ENCODE measurements around the gene SELENON. TPM values are rescaled to one million over a fixed set of nuclear protein-coding genes. Genes with fewer than 3 reads are reported as not detected.
"Not testable (repeated sequence)": the region's sequence is repeated elsewhere in the genome, so short reads cannot be mapped to it uniquely, and the experiment has no call there.

The SELENON gene
- total and polyA plus RNA-seq, 5 experiments from 2014 or later, result 2.6 to 20.4 (median 7.0) TPM

DNA sequence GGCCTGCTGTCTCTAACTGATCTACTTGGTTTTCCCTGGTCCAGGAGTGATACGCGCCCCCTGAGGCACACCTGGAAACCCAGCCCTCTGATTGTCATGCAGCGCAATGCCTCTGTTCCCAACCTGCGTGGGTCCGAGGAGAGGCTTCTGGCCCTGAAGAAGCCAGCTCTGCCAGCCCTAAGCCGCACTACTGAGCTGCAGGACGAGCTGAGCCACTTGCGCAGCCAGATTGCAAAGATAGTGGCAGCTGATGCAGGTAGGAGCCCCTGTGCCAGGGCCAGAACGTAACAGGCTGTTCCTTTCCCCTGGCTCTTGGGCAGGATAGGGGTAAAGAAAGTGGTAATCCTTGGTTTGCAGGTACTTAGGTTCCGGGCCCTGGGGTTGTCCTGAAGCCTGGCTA lies 26.6 kb downstream of the SELENON start:
- ATAC-seq, result no peak
- no peak for DNase-seq
- Mint-ChIP-seq H3K36me3 (peaks cover 0 to 53% (median 31%) of the 10 kb centered on the region in 3 donors), H3K27ac (no peak overlapping the region), H3K9me3 (no peaks in the 10 kb centered on the region), H3K4me3 (no peak overlapping the region), H3K27me3 (no peaks in the 10 kb centered on the region), H3K4me1 (peaks cover 11 to 28% (median 15%) of the 10 kb centered on the region in 4 donors)
- POLR2A ChIA-PET, result interaction anchor here (0.7 kb wide), 1 partner anchor 23 kb away, joined by 4 read pairs; no protein-coding TSS in a partner anchor

DNA sequence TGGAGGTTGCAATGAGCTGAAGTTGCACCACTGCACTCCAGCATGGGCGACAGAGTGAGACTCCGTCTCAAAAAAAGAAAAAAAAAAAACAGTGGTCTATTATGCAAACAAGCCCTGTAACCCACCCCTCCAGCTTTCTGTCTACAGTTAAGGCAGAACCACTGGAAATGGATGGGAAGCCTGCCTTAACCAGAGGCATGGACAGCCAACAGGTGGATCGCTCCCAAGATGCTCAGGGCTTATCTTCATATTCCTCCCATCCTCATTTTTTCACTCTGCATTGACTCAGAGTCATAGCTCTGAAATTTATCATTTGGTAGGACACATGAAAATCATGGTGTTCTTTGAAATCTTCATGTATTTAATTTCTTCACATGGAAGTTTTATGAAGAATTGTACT lies 28.5 kb downstream of the SELENON start:
- POLR2A ChIA-PET, result no interaction called here

DNA sequence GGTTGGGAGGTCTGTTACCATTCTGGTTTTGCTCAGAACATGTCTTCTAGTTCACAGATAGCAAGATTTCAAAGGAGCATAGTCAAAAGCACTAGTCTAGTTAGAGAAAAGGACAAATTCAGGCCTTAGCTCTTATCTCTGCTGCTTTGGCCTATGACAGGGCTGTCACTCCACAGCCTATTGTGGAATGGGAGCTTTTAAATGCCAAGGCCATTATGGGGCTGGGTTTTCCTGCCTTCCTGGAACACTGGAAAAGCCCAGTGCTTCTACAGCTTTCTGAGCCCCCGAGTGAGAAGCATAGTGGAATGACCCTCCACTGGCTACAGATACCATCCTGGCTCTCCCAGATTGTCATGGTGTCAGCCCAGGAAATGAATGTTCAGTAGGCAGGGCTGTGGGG lies 29.1 kb downstream of the SELENON start:
- Mint-ChIP-seq H3K4me3 (no peak overlapping the region), H3K4me1 (peaks cover 7 to 19% (median 12%) of the 10 kb centered on the region in 4 donors), H3K27ac (no peak overlapping the region), H3K9me3 (no peaks in the 10 kb centered on the region), H3K36me3 (peaks cover 0 to 75% (median 40%) of the 10 kb centered on the region in 3 donors), H3K27me3 (no peaks in the 10 kb centered on the region)
- POLR2A ChIA-PET, result no interaction called here
- DNase-seq (no peak), ATAC-seq (no peak)

More for the DNA sequence above, 28.5 kb downstream of the SELENON start:
- H3K4me1 Mint-ChIP-seq, result peaks cover 7 to 21% (median 12%) of the 10 kb centered on the region in 4 donors
- ATAC-seq (no peak), DNase-seq (no peak)
- no peak overlapping the region for H3K4me3 Mint-ChIP-seq
- H3K36me3 Mint-ChIP-seq, result peaks cover 0 to 71% (median 40%) of the 10 kb centered on the region in 3 donors
- H3K9me3 Mint-ChIP-seq, result no peaks in the 10 kb centered on the region
- H3K27me3 Mint-ChIP-seq, result no peaks in the 10 kb centered on the region
- H3K27ac Mint-ChIP-seq, result peak overlapping the region in 1 of 10 donors; percentile 41

DNA sequence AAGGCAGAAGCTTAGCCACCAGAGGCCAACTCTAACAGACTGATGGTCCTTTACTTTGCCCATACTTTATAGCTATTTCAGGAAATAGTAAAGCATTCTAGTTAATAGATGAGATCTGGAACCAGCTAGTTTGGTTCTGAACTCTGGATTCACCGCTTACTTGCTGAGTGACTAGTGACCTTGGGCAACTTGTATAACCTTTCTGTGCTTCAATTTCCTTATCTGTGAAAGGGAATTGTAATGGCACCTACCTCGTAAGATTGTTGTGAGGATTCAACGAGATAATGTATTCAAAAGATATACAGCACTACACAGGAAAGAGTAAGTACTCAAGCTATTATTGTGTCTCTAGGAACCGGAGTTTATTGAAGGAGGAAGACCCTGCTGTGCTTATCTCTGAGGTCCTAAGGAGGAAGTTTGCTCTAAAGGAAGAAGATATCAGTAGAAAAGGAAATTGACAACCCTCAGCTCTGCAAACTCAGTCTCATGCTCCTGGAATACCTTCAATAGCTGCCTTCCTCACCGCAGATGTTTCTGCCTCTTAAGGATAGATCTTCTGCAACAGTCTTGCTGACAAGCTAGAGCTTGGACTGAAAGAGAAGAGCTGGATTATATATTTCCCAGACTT lies 31.7 kb downstream of the SELENON start:
- H3K36me3 Mint-ChIP-seq, result peaks cover 0 to 86% (median 38%) of the 10 kb centered on the region in 3 donors
- ATAC-seq (no peak), DNase-seq (no peak)
- H3K27ac Mint-ChIP-seq, result peak overlapping the region in 6 of 10 donors; percentile 20 to 60 (median 44)
- no peaks in the 10 kb centered on the region for H3K27me3 Mint-ChIP-seq
- H3K4me3 Mint-ChIP-seq, result no peak overlapping the region
- POLR2A ChIA-PET, result interaction anchor here (0.7 to 1.0 kb wide), 2 partner anchors 12 to 118 kb away, joined by 3 read pairs; partner anchors contain the start of gene MTFR1L
- peaks cover 4 to 19% (median 9%) of the 10 kb centered on the region in 4 donors for H3K4me1 Mint-ChIP-seq
- no peaks in the 10 kb centered on the region for H3K9me3 Mint-ChIP-seq

DNA sequence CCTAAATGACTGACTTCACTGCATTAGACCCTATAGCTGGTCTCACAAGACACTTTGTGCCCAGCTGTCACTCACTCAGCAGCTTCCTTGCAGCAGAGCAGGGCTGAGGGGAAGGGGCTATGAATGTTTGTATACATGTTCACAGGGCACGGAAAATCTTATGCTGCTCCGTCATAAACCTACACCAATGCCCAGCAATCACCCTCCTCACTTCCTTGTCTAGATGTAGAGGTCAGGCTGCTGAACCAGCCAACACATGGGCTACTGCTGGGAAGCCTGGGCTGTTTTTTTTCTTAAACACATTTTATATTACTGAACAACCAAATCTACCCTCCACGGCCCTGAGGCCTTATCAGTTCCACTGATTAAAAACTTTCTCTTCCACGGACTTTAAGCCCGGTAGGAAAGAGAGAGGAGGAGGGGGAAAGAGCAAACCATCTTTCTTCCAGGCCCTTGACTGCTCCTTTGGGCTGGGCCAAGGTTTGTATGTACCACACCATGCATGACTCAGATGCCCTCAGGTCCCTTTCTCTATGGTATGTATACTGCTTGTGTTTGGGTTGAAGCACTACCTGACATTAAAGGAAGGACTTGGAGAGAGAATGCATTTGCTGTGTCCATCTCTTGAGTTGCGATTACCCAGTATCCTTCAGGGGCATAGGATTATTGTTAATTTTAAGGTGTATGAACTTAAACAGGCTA lies 32.5 kb downstream of the SELENON start:
- Mint-ChIP-seq H3K36me3 (peaks cover 0 to 81% (median 38%) of the 10 kb centered on the region in 3 donors), H3K27me3 (no peaks in the 10 kb centered on the region), H3K9me3 (no peaks in the 10 kb centered on the region), H3K4me1 (peaks cover 6 to 20% (median 9%) of the 10 kb centered on the region in 4 donors), H3K4me3 (no peak overlapping the region), H3K27ac (peak overlapping the region in 3 of 10 donors; percentile 32 to 51 (median 43))
- POLR2A ChIA-PET, result interaction anchor here (0.7 to 1.0 kb wide), 2 partner anchors 13 to 118 kb away, joined by 3 read pairs; partner anchors contain the start of gene MTFR1L
- DNase-seq (no peak), ATAC-seq (no peak)

DNA sequence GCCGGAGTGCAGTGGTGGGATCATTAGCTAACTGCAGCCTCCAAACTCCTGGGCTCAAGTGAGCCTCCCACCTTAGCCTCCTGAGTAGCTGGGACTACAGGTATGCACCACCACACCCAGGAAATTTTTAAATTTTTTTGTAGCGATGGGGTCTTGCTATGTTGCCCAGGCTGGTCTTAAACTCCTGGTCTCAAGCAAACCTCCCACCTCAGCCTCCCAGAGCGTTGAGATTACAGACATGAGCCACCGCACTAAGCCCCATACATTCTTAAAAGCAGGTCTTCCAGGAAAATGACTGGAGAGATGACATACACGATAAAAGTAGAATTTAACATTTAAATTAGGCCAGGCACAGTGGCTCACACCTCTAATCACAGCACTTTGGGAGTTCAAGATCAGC lies 33.2 kb downstream of the SELENON start:
- H3K27ac Mint-ChIP-seq, result peak overlapping the region in 1 of 10 donors; percentile 27
- POLR2A ChIA-PET, result no interaction called here
- peaks cover 0 to 74% (median 33%) of the 10 kb centered on the region in 3 donors for H3K36me3 Mint-ChIP-seq
- peaks cover 6 to 18% (median 9%) of the 10 kb centered on the region in 4 donors for H3K4me1 Mint-ChIP-seq
- ATAC-seq (no peak), DNase-seq (no peak)
- H3K9me3 Mint-ChIP-seq, result no peaks in the 10 kb centered on the region
- no peaks in the 10 kb centered on the region for H3K27me3 Mint-ChIP-seq
- no peak overlapping the region for H3K4me3 Mint-ChIP-seq

DNA sequence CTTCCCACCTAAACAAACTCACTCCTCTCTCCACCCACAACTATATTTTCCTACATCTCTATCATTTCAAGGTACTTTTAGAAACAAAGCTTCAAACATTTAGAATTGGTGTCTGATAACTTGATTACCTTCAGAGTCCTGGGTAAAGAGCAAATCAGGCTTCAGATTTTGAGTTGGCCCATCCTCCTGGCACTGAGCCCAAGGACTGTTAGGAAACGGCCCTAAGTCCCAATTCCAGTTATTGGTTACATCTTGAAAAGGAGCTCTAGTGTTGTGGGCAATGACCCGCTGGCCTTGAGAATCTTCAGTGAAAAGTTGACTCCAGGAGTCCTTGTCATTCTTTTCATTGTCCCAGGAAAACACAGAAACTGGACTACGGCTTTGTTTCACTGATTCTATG lies 34.9 kb downstream of the SELENON start:
- peaks cover 0 to 57% (median 29%) of the 10 kb centered on the region in 3 donors for H3K36me3 Mint-ChIP-seq

DNA sequence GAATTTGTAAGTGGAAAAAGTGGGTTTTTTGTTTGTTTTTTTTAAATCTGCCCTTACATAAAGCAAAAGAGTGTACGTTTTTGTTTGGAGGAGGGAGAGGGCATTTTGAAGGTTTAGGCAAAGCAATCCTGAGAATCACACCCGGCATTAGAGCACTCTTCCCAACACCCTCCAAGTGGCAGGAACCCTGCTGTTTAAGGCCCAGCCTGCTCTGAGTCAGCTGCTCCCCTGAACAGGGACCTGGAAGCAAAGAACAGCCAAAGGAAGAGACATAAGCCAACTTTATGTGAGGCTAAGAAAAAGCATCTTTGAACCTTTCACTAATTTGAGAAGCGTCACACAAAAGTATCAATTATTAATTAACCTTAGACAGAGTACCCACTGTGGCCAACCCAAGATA lies 36.7 kb downstream of the SELENON start:
- H3K36me3 Mint-ChIP-seq, result peaks cover 3 to 39% (median 22%) of the 10 kb centered on the region in 3 donors
- H3K27me3 Mint-ChIP-seq, result no peaks in the 10 kb centered on the region
- peaks cover 1 to 11% (median 5%) of the 10 kb centered on the region in 4 donors for H3K4me1 Mint-ChIP-seq
- ATAC-seq (no peak), DNase-seq (no peak)
- no peak overlapping the region for H3K27ac Mint-ChIP-seq
- no peak overlapping the region for H3K4me3 Mint-ChIP-seq
- peaks cover 0 to 12% (median 6%) of the 10 kb centered on the region in 9 donors for H3K9me3 Mint-ChIP-seq
- POLR2A ChIA-PET, result interaction anchor here (0.7 kb wide), 1 partner anchor 301 kb away, joined by 3 read pairs; no protein-coding TSS in a partner anchor

More for the DNA sequence above, 34.9 kb downstream of the SELENON start:
- H3K27ac Mint-ChIP-seq, result no peak overlapping the region
- ATAC-seq (no peak), DNase-seq (no peak)
- no peak overlapping the region for H3K4me3 Mint-ChIP-seq
- no peaks in the 10 kb centered on the region for H3K27me3 Mint-ChIP-seq
- peaks cover 0 to 9% (median under 1%) of the 10 kb centered on the region in 9 donors for H3K9me3 Mint-ChIP-seq
- POLR2A ChIA-PET, result interaction anchor here (0.5 to 0.6 kb wide), 2 partner anchors 415 to 1520 kb away, joined by 3 read pairs; no protein-coding TSS in a partner anchor
- peaks cover 6 to 18% (median 9%) of the 10 kb centered on the region in 4 donors for H3K4me1 Mint-ChIP-seq

DNA sequence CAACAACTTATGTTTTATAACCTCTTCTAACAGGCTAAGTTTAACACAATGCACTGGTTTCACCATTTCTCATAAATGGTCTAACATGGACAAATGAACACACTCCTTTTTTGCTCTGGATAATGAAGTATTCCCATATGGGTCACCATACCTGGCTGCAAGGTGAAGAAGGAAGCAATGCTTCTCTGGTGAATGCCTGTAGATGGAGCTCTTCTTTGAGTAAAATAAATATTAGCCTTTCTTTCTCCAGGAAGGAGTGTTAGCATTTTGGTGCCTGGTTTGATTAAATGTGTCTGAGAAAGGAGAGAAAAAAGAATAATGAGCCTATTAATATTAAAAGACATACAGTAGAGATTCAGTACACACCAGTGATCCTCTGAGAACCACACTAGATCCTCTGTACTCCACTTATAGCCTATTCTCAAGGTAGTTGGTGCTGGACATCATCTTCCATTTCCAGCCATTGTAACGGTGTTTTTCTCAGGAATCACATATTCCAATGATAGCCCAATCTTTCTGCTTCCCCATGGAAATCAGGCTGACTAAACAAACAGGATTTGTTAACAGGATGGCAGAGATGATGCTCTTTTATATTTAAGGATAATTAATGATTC lies 37.4 kb downstream of the SELENON start:
- H3K36me3 Mint-ChIP-seq, result peaks cover 3 to 32% (median 20%) of the 10 kb centered on the region in 3 donors
- POLR2A ChIA-PET, result interaction anchor here (0.7 kb wide), 1 partner anchor 301 kb away, joined by 3 read pairs; no protein-coding TSS in a partner anchor
- no peaks in the 10 kb centered on the region for H3K27me3 Mint-ChIP-seq
- DNase-seq (no peak), ATAC-seq (no peak)
- H3K4me3 Mint-ChIP-seq, result no peak overlapping the region
- peak overlapping the region in 1 of 10 donors; percentile 55 for H3K27ac Mint-ChIP-seq
- peaks cover 0 to 12% (median 6%) of the 10 kb centered on the region in 9 donors for H3K9me3 Mint-ChIP-seq
- peaks cover 0 to 4% (median under 1%) of the 10 kb centered on the region in 4 donors for H3K4me1 Mint-ChIP-seq

DNA sequence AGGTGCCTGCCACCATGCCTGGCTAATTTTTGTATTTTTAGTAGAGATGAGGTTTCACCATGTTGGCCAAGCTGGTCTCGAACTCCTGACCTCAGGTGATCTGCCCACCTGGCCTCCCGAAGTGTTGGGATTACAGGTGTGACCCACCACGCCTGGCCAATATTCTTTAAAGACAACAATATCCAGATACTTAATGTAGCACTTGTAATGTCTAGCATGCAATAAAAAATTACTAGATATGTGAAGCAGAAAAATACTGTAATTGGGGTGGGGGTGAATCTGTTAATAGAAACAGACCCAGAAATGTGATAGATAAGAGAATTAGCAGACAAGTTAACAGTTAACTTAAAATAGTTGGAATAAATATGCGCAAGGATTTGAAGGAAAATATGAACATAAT lies 39.8 kb downstream of the SELENON start:
- ATAC-seq, H3K27me3 Mint-ChIP-seq, H3K4me1 Mint-ChIP-seq, H3K27ac Mint-ChIP-seq, DNase-seq, H3K4me3 Mint-ChIP-seq, POLR2A ChIA-PET: not testable (repeated sequence)
- Mint-ChIP-seq H3K36me3 (peaks cover 3 to 12% (median 11%) of the 10 kb centered on the region in 3 donors), H3K9me3 (peaks cover 0 to 12% (median 6%) of the 10 kb centered on the region in 9 donors)

DNA sequence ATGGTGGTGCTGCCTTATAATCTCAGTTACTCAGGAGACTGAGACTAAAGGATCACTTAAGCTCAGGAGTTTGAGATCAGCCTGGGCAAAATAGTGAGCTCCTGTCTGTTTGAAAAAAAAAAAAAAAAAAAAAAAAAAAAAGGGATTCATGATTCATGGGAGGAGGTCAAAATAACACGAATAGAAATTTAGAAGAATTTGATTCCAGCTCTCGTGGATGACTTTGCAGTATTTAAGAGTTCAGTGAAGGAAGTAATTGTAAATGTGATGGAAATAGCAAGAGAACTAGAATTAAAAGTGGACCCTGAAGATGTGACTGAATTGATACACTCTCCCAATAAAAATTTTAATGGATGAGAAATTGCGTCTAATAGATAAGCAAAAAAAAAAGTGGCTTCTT lies 43.5 kb downstream of the SELENON start:
- Mint-ChIP-seq H3K36me3 (peaks cover 0 to 12% (median 3%) of the 10 kb centered on the region in 3 donors), H3K9me3 (peaks cover 0 to 12% (median 6%) of the 10 kb centered on the region in 9 donors), H3K27me3 (peaks cover 0 to 2% (median 0%) of the 10 kb centered on the region in 5 donors), H3K4me3 (no peak overlapping the region), H3K4me1 (no peaks in the 10 kb centered on the region), H3K27ac (no peak overlapping the region)
- POLR2A ChIA-PET, result interaction anchor here (0.7 kb wide), 1 partner anchor 384 kb away, joined by 3 read pairs; no protein-coding TSS in a partner anchor
- DNase-seq (no peak), ATAC-seq (no peak)
